SHP77 treated with DMSO at 0.1 percent for 48 hours (cell line): ENCODE measurements around the gene GPBP1L1.
"Not testable (repeated sequence)": the region's sequence is repeated elsewhere in the genome, so short reads cannot be mapped to it uniquely, and the experiment has no call there.

ENCODE experiments used
- DNase-seq: peaks from one replicate; lab custom pipeline; 2025; lab: John Stamatoyannopoulos, UW

GPBP1L1 gene

GRCh38 chr1:45686288-45687013 is at the start of gene GPBP1L1:
TSS of gene GPBP1L1 (minus strand) at chr1:45686533. CDS start at chr1:45659087, 27,446 bp downstream.
- peak; percentile 75 for DNase-seq

DNA sequence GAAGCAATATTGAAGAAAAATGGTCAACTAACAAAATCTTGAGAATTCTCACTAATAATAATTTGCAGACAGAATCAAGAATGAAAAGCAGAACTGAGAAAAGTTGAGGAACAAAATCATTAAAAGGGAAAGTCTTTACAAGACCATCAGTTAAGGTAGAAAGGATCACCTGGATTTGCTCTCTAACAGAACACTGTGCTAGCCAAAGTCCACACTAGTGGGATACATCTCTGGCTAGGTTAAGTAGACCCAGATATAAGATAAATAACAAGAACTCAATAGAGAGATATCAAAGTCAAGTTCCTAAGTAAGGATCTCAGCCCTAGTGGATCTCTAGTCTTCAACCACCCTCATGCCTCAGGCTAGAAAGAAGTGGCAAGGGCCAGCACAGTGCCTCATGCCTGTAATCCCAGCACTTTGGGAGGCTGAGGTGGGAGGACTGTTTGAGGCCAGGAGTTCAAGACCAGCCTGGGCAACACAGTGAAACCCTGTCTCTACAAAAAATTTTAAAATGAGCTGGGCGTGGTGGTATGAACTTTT is 44.5 kb upstream of the GPBP1L1 start:
- no peak for DNase-seq

DNA sequence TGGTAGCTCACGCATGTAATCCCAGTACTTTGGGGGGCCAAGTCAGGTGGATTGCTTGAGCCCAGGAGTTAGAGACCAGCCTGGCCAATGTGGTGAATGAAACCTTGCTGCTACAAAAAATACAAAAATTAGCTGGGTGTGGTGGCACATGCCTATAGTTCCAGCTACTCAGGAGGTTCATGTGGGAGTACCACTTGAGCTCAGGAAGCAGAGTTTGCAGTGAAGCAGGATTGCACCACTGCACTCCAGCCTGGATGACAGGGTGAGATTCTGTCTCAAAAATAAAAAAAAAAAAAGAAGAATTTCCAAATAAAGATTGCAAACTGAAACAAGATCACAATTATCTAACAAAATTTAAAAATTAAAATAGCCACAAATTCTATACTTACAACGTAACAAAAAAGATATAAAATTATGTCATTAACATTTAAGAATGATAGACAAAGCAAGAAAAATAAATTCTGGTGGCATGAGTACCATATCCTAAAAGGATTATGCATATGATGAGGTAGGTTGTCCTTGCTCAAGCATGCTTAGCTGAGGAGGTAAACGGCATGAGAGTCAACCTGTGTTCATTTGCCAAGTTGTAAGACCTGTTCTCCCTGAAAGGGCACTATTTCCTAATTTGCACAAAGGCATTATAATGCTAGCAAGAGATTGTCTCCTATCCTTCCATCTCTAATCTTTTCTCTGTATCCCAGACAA is 43.9 kb upstream of the GPBP1L1 start:
- no peak for DNase-seq

DNA sequence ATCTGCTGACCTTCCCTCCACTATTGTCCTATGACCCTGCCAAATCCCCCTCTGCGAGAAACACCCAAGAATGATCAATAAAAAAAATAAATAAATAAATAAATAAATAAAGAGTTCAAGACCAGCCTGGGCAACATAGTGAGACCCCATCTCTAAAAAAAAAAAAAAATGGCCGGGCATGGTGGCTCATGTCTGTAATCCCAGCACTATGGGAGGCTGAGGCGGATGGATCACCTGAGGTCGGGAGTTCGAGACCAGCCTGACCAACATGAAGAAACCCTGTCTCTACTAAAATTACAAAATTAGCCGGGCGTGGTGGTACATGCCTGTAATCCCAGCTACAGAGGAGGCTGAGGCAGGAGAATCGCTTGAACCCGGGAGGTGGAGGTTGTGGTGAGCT is 39.7 kb upstream of the GPBP1L1 start:
- not testable (repeated sequence) for DNase-seq

GRCh38 chr1:45723248-45723930 is 37.1 kb upstream of the GPBP1L1 start:
- DNase-seq: no peak

- no peak for DNase-seq
Measured at GRCh38 chr1:45722809-45723208, 36.5 kb upstream of the GPBP1L1 start.

DNA sequence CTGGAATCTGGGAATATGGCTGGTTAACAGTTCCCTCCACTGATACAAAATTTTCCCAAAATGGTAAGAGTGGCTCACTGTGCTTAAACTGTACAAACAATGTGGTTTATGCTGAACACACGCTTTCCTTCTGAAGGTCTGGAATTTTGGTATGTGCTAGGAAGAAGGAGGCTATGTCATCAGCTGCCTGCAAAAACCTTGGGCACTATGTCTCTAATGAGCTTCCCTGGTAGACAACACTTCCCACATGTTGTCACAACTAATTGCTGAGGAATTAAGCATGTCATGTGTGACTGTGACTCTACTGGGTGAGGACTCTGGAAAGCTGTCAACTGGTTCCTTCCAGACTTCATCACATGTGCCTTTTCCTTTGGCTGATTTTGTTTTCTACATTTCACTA is 34.9 kb upstream of the GPBP1L1 start:
- no peak for DNase-seq

- DNase-seq: no peak
Measured at GRCh38 chr1:45718289-45718688, 32.0 kb upstream of the GPBP1L1 start.

DNA sequence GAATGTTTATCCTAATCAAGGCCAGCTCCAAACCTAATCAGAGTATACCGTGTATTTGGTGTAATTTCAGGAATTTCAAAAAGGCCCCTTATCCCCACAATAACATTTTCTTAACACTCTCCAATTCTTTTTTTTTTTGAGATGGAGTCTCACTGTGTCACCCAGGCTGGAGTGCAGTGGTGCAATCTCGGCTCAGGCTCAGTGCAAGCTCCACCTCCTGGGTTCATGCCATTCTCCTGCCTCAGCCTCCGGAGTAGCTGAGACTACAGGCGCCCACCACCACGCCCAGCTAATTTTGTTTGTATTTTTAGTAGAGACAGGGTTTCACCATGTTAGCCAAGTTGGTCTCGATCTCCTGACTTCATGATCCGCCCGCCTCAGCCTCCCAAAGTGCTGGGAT is 31.1 kb upstream of the GPBP1L1 start:
- not testable (repeated sequence) for DNase-seq

DNA sequence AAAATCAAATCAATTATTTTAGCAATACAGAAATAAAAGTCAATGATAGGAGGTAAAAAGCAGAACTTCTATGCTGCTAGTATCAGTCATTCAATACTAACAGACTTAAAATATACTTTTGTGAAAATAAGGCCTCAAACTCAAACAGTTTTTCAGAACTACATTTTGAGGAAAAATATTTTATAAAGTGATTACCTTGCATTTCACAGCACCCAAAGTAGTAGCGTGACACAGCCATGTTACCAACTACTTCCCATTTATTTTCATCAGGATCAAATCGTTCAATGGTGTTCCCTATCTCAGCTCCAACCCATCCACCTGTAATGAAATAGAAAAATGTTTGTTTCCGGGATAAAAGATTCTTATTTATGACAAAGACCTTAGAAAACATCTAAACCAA is 30.4 kb upstream of the GPBP1L1 start:
- DNase-seq: no peak

DNA sequence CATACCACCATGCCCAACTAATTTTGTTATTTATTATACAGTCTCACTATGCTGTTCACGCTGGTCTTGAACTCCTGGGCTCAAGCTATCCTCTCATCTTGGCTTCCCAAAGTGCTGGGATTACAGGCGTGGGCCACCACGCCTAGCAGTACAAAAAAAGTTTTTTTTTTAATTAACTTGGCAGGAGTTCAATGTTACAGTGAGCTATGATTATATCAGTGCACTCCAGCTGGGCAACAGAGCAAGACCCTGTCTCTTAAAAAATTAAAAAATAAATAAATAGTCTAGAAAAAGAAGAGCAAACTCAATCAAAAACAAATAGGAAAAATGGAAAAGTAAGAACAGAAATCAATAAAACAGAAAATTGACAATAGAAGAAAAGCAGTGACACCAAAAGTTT is 27.4 kb upstream of the GPBP1L1 start:
- no peak for DNase-seq

DNA sequence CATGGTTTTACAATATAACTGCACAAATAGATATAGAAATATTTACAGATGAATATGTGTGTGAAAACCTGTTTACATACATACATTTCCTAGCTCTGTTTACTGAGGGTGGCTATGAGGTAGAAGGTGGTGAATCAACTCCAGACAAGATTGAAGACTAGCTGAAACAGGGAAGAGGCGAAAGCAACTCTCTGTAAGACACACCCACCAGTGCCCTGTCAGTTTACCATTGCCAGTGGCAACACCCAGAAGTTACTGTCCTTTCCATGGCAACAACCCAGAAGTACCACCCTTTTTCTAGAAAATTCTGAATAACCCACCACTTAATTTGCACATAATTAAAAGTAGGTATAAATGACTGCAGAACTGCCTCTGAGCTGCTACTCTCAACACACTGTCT is 18.3 kb upstream of the GPBP1L1 start:
- DNase-seq: no peak

- no peak for DNase-seq
Measured at GRCh38 chr1:45694823-45695222, 8.5 kb upstream of the GPBP1L1 start.

DNA sequence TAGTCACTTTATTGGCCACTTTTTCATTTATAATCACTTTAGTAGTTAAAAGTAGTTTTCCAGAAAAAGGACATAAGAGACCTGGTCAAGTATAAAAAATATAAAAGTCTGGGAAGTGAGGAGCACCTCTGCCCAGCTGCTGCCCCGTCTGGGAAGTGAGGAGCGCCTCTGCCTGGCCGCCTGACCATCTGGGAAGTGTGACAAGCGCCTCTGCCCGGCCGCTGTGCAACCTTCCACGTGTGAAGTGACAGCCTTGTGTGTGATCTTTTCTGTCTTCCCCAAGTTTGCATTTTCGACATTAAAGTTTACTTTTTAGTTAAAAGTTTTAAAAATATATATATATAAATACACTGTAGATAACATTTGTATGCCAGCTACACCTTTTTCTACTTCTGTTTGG is 7.5 kb upstream of the GPBP1L1 start:
- not testable (repeated sequence) for DNase-seq

DNA sequence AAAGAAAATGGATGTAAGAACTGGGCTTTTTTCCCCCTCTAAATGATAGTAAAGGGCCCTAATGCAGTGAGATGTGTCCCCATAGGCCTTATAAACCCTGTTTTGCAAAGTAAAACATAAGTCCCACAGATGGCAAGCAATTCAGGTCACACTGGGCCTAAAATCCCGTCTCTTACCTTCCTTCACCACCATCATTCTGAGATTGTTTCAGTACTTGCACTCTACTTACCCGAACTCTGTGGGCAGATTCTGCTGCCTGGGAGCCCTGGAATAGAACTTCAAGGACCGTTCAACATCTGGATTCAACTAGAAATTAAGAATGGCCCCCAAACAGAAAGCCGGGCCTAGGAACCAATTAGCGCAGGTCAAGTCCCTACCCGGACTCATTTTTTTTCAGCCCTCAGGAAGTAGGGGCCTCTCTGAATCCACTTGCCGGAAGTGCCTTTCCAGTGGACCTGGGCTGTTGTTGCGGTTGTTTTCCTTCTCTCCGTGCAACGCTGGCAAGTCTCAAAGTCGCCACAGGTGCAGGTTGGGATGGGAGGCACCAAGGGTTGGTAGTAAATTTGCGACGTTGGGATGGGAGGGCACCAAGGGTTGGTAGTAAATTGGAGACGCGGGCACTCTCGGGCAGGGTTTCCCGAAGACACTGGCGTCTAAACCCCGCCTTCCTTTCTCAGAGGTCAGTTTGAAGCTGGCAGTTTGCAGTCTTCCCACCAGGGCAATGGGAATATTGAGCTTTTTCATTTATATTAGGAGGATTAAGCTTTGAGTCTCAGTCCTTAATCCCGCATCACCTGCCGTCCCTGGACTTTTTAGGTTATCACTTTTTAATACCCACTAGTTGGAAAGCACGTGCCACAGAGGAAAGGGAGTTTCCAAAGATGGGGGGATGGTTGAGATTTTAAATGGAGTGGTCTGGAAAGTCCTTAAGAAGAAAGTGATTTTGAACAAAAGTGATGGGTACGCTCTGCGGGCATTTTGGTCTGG is 1.7 kb upstream of the GPBP1L1 start, which contains the start of gene TMEM69:
TMEM69 (plus strand) TSS at position 428 of the 987 bp plus-strand sequence. CDS start 2,888 bp downstream, outside the sequence.
- DNase-seq: peak; percentile 77

- peak; percentile 94 for DNase-seq
Measured at GRCh38 chr1:45687014-45687753, 851 bp upstream of the GPBP1L1 start.

GRCh38 chr1:45686015-45686287 is 382 bp downstream of the GPBP1L1 start:
- DNase-seq: peak; percentile 48

- DNase-seq: no peak
Measured at GRCh38 chr1:45685308-45686014, 872 bp downstream of the GPBP1L1 start.

- DNase-seq: no peak
Measured at GRCh38 chr1:45684402-45684801, 1.9 kb downstream of the GPBP1L1 start.

- no peak for DNase-seq
Measured at GRCh38 chr1:45682942-45683341, 3.4 kb downstream of the GPBP1L1 start.
